ENCODE data around the gene SPATS2.
"Not testable (repeated sequence)": the region's sequence is repeated elsewhere in the genome, so short reads cannot be mapped to it uniquely, and the experiment has no call there.

GRCh38 chr12:49509681-49510080 is 142.4 kb downstream of the SPATS2 start:
- TF ChIP-seq CTCF (IDR thresholded peaks at IDR 0.05 in 2 of 3, conservative IDR thresholded peaks at IDR 0.05 in 1 of 3; ENCODE audit: borderline replicate concordance in 1 of 3, insufficient read depth in 1 of 3, low read depth in 2 of 3, low read length in 2 of 3); EZH2phosphoT487 (IDR thresholded peaks at IDR 0.05; ENCODE audit: borderline replicate concordance); FOSL1 (IDR thresholded peaks at IDR 0.05; ENCODE audit: low read depth); JUND (IDR thresholded peaks at IDR 0.05); POLR2A (IDR thresholded peaks at IDR 0.05; ENCODE audit: borderline replicate concordance, extremely low read depth, insufficient read depth, insufficient read length); EGR1 (IDR thresholded peaks at IDR 0.05; ENCODE audit: low read depth); EZH2 (IDR thresholded peaks at IDR 0.05); SIN3A (IDR thresholded peaks at IDR 0.05; ENCODE audit: low read depth); YY1 (IDR thresholded peaks at IDR 0.05; ENCODE audit: extremely low read depth, insufficient replicate concordance, low read depth, low read length); POLR2AphosphoS5 (IDR thresholded peaks at IDR 0.05; ENCODE audit: low read depth, low read length); REST (IDR thresholded peaks at IDR 0.05; ENCODE audit: low read depth); ZFX (IDR thresholded peaks at IDR 0.05); CEBPB (IDR thresholded peaks at IDR 0.05; ENCODE audit: low read depth); TCF7L2 (IDR thresholded peaks at IDR 0.05; ENCODE audit: borderline replicate concordance, extremely low read depth, insufficient read depth, insufficient read length): not testable (repeated sequence)
